ENCODE results near the gene SENP1. TPM values are rescaled to one million over a fixed set of nuclear protein-coding genes. Genes with fewer than 3 reads are reported as not detected.
"Not testable (repeated sequence)": the region's sequence is repeated elsewhere in the genome, so short reads cannot be mapped to it uniquely, and the experiment has no call there.

Gene SENP1
- total RNA-seq, 4 donors from 2014 or later = 2.2 to 20.3 (median 10.5) TPM

DNA sequence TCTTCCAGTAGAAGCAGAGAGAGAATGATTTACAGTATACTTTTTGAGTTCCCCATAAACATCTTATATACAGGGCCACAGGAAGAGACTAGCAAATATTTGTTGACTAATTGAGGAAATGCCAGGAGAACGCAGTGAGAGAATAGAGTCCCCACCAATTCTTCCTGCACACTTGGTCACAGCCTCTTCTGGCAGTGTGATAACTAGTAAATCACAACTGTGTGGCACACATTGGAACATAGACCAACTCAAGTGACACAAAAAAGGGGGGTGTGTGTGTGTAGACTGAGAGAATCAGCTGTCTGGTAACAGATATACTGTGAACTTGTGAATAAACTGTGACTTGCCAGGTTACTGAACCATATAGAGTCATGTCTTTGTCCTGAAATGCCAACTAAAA, 23.5 kb upstream of the SENP1 start:
- TF ChIP-seq POLR2AphosphoS5 (IDR thresholded peaks at IDR 0.05) (no peak), EP300 (IDR thresholded peaks at IDR 0.05; ENCODE audit: low read depth) (no peak), POLR2A (IDR thresholded peaks at IDR 0.05) (no peak)
- TF ChIP-seq, protein P1, sequence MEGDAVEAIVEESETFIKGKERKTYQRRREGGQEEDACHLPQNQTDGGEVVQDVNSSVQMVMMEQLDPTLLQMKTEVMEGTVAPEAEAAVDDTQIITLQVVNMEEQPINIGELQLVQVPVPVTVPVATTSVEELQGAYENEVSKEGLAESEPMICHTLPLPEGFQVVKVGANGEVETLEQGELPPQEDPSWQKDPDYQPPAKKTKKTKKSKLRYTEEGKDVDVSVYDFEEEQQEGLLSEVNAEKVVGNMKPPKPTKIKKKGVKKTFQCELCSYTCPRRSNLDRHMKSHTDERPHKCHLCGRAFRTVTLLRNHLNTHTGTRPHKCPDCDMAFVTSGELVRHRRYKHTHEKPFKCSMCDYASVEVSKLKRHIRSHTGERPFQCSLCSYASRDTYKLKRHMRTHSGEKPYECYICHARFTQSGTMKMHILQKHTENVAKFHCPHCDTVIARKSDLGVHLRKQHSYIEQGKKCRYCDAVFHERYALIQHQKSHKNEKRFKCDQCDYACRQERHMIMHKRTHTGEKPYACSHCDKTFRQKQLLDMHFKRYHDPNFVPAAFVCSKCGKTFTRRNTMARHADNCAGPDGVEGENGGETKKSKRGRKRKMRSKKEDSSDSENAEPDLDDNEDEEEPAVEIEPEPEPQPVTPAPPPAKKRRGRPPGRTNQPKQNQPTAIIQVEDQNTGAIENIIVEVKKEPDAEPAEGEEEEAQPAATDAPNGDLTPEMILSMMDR (IDR thresholded peaks at IDR 0.05) = no peak
- intact Hi-C loops (cut with DNase I; ENCODE audit: low total_unique reads) = no loop called here
- 71 to 90% methylated on average over 1 of the region's 1 CpG for WGBS, 2 donors (ENCODE audit: low coverage in 1 of 2)

GRCh38 chr12:48128800-48129199, 22.9 kb upstream of the SENP1 start:
- Histone ChIP-seq H3K36me3 (peaks cover 0 to 27% (median 8%) of the 10 kb centered on the region in 4 donors), H3K27ac (no peak overlapping the region), H3K27me3 (no peaks in the 10 kb centered on the region), H3K4me3 (no peak overlapping the region), H3K4me1 (no peaks in the 10 kb centered on the region), H3K9me3 (no peaks in the 10 kb centered on the region)
- intact Hi-C loops (cut with DNase I; ENCODE audit: low total_unique reads) (no loop called here), in situ Hi-C loops (cut with MboI; ENCODE audit: low pct_ligation_motif_present in 1 of 4, low pct_unique_long_range_greater_than_20kb in 1 of 4, low sequenced_read_pairs in 3 of 4) (no loop called here)
- 92% methylated on average over 1 of the region's 1 CpG; no CpG with 5 or more reads in 1 of the 2 donors for WGBS, 2 donors (ENCODE audit: low coverage in 1 of 2)
- TF ChIP-seq POLR2A (IDR thresholded peaks at IDR 0.05) (no peak), POLR2AphosphoS5 (IDR thresholded peaks at IDR 0.05) (no peak), EP300 (IDR thresholded peaks at IDR 0.05; ENCODE audit: low read depth) (no peak)
- TF ChIP-seq, protein P1 (IDR thresholded peaks at IDR 0.05) = no peak
- no peak for DNase-seq

More for the DNA sequence above, 23.5 kb upstream of the SENP1 start:
- no peak overlapping the region for H3K27ac ChIP-seq
- in situ Hi-C loops (cut with MboI; ENCODE audit: low pct_ligation_motif_present in 1 of 4, low pct_unique_long_range_greater_than_20kb in 1 of 4, low sequenced_read_pairs in 3 of 4) = no loop called here
- H3K36me3 ChIP-seq = peaks cover 0 to 30% (median 11%) of the 10 kb centered on the region in 4 donors
- H3K4me3 ChIP-seq = no peak overlapping the region
- no peaks in the 10 kb centered on the region for H3K4me1 ChIP-seq
- no peak for DNase-seq
- no peaks in the 10 kb centered on the region for H3K9me3 ChIP-seq
- H3K27me3 ChIP-seq = no peaks in the 10 kb centered on the region

- 89 to 100% methylated on average over 1 to 2 of the region's 2 CpGs for WGBS, 2 donors (ENCODE audit: low coverage in 1 of 2)
- Histone ChIP-seq H3K27ac (no peak overlapping the region), H3K36me3 (peaks cover 0 to 11% (median 0%) of the 10 kb centered on the region in 4 donors)
Measured at GRCh38 chr12:48126953-48127630, 21.2 kb upstream of the SENP1 start.

DNA sequence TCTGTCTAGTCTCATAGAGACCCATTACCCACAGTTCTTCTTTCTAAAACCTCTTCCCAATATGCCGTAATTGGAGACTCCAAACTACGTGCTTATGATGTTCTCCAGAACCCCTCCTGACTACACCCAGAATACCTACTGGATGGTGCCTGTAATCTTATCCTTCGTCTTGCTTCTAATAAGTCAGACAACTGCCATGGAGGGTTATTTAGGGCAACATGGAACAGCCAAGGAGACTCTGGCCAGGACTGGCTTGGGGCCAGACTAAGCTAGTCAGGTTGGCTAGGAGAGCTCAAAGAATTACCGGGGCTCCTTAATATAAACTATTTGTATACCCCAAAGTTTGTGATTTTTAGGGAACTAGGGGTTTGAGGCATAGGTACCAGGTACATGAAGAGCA, 20.1 kb upstream of the SENP1 start:
- in situ Hi-C loops (cut with MboI; ENCODE audit: low pct_ligation_motif_present in 1 of 4, low pct_unique_long_range_greater_than_20kb in 1 of 4, low sequenced_read_pairs in 3 of 4) (no loop called here), intact Hi-C loops (cut with DNase I; ENCODE audit: low total_unique reads) (no loop called here)
- no peaks in the 10 kb centered on the region for H3K27me3 ChIP-seq
- peaks cover 0 to 4% (median 0%) of the 10 kb centered on the region in 4 donors for H3K36me3 ChIP-seq
- no peaks in the 10 kb centered on the region for H3K9me3 ChIP-seq
- H3K4me1 ChIP-seq = peaks cover 0 to 4% (median 0%) of the 10 kb centered on the region in 4 donors
- no peak overlapping the region for H3K27ac ChIP-seq
- TF ChIP-seq POLR2A (IDR thresholded peaks at IDR 0.05) = no peak
- TF ChIP-seq EP300 (IDR thresholded peaks at IDR 0.05; ENCODE audit: low read depth) = no peak
- no peak for TF ChIP-seq POLR2AphosphoS5 (IDR thresholded peaks at IDR 0.05)
- TF ChIP-seq, protein P1 (IDR thresholded peaks at IDR 0.05) = no peak
- no peak overlapping the region for H3K4me3 ChIP-seq
- WGBS, 2 donors (ENCODE audit: low coverage in 1 of 2) = 84% methylated on average over 3 to 4 of the region's 4 CpGs
- DNase-seq = no peak

More at GRCh38 chr12:48126953-48127630, 21.2 kb upstream of the SENP1 start:
- DNase-seq = no peak
- Histone ChIP-seq H3K4me1 (peaks cover 0 to 4% (median 0%) of the 10 kb centered on the region in 4 donors), H3K4me3 (no peak overlapping the region), H3K9me3 (no peaks in the 10 kb centered on the region), H3K27me3 (no peaks in the 10 kb centered on the region)
- intact Hi-C loops (cut with DNase I; ENCODE audit: low total_unique reads) = no loop called here
- in situ Hi-C loops (cut with MboI; ENCODE audit: low pct_ligation_motif_present in 1 of 4, low pct_unique_long_range_greater_than_20kb in 1 of 4, low sequenced_read_pairs in 3 of 4) = no loop called here
- TF ChIP-seq, protein P1 (IDR thresholded peaks at IDR 0.05) = no peak
- TF ChIP-seq POLR2A (IDR thresholded peaks at IDR 0.05) = no peak
- TF ChIP-seq EP300 (IDR thresholded peaks at IDR 0.05; ENCODE audit: low read depth) = no peak
- TF ChIP-seq POLR2AphosphoS5 (IDR thresholded peaks at IDR 0.05) = no peak

DNA sequence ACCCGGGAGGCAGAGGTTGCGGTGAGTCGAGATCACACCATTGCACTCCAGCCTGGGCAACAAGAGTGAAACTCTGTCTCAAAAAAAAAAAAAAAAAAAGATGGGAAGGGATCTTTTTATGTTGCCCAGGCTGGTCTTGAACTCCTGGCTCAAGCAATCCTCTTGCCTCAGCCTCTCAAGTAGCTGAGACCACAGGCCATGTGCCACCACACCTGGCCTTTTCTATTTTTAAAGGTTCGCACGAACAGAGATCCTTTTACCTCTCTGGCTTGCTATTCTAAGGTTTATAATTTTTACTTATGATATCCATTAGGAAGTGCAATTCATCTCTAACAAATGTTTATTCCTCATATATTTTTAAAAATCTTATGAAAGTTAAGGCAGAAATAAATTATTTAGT, 19.7 kb upstream of the SENP1 start:
- H3K27ac ChIP-seq; H3K9me3 ChIP-seq; intact Hi-C loops (cut with DNase I; ENCODE audit: low total_unique reads); H3K36me3 ChIP-seq; H3K4me1 ChIP-seq; DNase-seq; H3K27me3 ChIP-seq; H3K4me3 ChIP-seq; in situ Hi-C loops (cut with MboI; ENCODE audit: low pct_ligation_motif_present in 1 of 4, low pct_unique_long_range_greater_than_20kb in 1 of 4, low sequenced_read_pairs in 3 of 4): not testable (repeated sequence)
- WGBS, 2 donors (ENCODE audit: low coverage in 1 of 2) = 96 to 100% methylated on average over 2 to 5 of the region's 5 CpGs
